ENCODE results near the gene SLC25A11. TPM values are rescaled to one million over a fixed set of nuclear protein-coding genes. Genes with fewer than 3 reads are reported as not detected.

SLC25A11 gene
- total RNA-seq, 1 donor from 2014 or later, result 56.2 TPM

GRCh38 chr17:4893272-4893671 is 46.6 kb downstream of the SLC25A11 start:
- no peak for DNase-seq (ENCODE audit: low spot score in 2 of 2)
- Histone ChIP-seq H3K27me3 (no peaks in the 10 kb centered on the region), H3K9me3 (no peaks in the 10 kb centered on the region), H3K36me3 (peaks cover 80 to 81% of the 10 kb centered on the region in 2 donors), H3K4me3 (no peak overlapping the region), H3K27ac (no peak overlapping the region), H3K4me1 (no peaks in the 10 kb centered on the region)
- no peak for TF ChIP-seq CTCF (IDR thresholded peaks at IDR 0.05)
- intact Hi-C loops (cut with DNase I), result no loop called here

GRCh38 chr17:4892499-4893221 is 47.2 kb downstream of the SLC25A11 start:
- Histone ChIP-seq H3K27me3 (no peaks in the 10 kb centered on the region), H3K36me3 (peaks cover 82 to 85% of the 10 kb centered on the region in 2 donors), H3K4me1 (no peaks in the 10 kb centered on the region), H3K4me3 (no peak overlapping the region), H3K9me3 (no peaks in the 10 kb centered on the region), H3K27ac (no peak overlapping the region)
- intact Hi-C loops (cut with DNase I), result no loop called here
- TF ChIP-seq CTCF (IDR thresholded peaks at IDR 0.05), result no peak
- no peak for DNase-seq (ENCODE audit: low spot score in 2 of 2)

DNA sequence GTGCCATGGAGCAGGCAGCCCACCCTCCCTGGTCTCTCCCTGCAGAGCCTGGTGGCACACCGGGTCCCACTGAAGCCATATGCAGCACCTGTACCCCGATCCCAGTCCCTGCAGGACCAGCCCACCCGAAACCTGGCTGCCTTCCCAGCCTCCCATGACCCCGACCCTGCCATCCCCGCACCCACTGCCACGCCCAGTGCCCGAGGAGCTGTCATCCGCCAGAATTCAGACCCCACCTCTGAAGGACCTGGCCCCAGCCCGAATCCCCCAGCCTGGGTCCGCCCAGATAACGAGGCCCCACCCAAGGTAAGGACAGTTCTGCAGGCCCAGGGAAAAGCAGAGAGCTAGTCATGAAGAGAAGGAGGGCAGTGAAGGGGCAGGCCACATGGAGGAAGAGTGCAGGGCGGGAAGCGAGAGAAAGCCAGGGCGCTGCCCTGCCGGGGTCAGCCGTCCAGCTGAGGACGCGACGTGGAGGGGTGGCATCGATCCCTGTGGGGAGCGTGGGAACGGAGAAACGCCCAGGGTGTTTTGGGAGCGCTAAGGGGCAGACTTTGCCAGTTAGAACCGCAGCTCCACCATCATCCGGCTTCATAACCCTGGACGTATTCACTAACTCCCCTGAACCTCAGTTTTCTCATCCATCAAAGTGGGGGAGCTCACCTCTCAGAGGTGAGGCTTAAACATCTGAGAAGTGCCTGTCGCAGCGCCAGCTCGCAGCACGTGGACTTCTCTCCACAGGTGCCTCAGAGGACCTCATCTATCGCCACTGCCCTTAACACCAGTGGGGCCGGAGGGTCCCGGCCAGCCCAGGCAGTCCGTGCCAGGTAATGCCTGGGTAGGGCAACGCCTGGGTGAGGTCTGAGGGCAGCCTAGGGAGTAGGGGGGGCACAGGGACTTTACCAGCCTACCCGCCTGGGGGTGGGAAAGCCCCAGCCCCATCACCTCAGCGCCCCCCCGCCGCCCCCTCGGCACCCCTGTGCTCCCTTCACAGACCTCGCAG is 48.1 kb downstream of the SLC25A11 start:
- TF ChIP-seq CTCF (IDR thresholded peaks at IDR 0.05), result no peak
- Histone ChIP-seq H3K4me1 (no peaks in the 10 kb centered on the region), H3K27me3 (no peaks in the 10 kb centered on the region), H3K27ac (no peak overlapping the region), H3K36me3 (peaks cover 86 to 87% of the 10 kb centered on the region in 2 donors), H3K9me3 (no peaks in the 10 kb centered on the region), H3K4me3 (no peak overlapping the region)
- no peak for DNase-seq (ENCODE audit: low spot score in 2 of 2)
- intact Hi-C loops (cut with DNase I), result no loop called here

DNA sequence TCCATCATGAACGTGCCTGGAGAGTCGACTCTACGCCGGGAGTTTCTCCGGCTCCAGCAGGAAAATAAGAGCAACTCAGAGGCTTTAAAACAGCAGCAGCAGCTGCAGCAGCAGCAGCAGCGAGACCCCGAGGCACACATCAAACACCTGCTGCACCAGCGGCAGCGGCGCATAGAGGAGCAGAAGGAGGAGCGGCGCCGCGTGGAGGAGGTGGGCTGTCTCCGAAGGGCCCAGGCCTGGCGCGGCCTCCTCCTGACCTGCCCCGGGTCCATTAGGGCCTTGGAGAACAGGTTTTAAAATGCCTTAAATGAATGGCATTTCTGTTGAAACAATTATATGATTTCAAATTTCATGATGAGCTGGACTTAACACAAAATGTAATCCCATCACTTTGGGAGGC is 52.3 kb downstream of the SLC25A11 start:
- Histone ChIP-seq H3K4me1 (no peaks in the 10 kb centered on the region), H3K4me3 (no peak overlapping the region), H3K9me3 (no peaks in the 10 kb centered on the region), H3K27ac (no peak overlapping the region), H3K36me3 (peaks cover 72 to 74% of the 10 kb centered on the region in 2 donors), H3K27me3 (no peaks in the 10 kb centered on the region)
- no peak for TF ChIP-seq CTCF (IDR thresholded peaks at IDR 0.05)
- no peak for DNase-seq (ENCODE audit: low spot score in 2 of 2)
- intact Hi-C loops (cut with DNase I), result loop anchor here (5.0 kb wide), 1 partner anchor 175 kb away; the partner anchor contains the start of gene ARRB2

Other genes starting within 250 kb of the SLC25A11 start
- 22.8 TPM for gene PELP1, start 235.9 kb downstream of the SLC25A11 start, total RNA-seq
- gene ARRB2, start 229.4 kb downstream of the SLC25A11 start, total RNA-seq, result 43.4 TPM
- gene MED11, start 208.6 kb downstream of the SLC25A11 start, total RNA-seq, result 10.9 TPM
- not detected for gene ZMYND15, start 200.2 kb downstream of the SLC25A11 start, total RNA-seq
- 12.5 TPM for gene CXCL16, start 200.1 kb downstream of the SLC25A11 start, total RNA-seq
- not detected for gene TM4SF5, start 168.2 kb downstream of the SLC25A11 start, total RNA-seq
- gene VMO1, start 153.7 kb downstream of the SLC25A11 start, total RNA-seq, result not detected
- not detected for gene GLTPD2, start 151.1 kb downstream of the SLC25A11 start, total RNA-seq
- gene PSMB6, start 143.9 kb downstream of the SLC25A11 start, total RNA-seq, result 160 TPM
- 64.5 TPM for gene PLD2, start 132.9 kb downstream of the SLC25A11 start, total RNA-seq
- gene MINK1, start 106.7 kb downstream of the SLC25A11 start, total RNA-seq, result 45.6 TPM
- gene C17orf107, start 40.5 kb downstream of the SLC25A11 start, total RNA-seq, result not detected
- gene CHRNE, start 36.9 kb downstream of the SLC25A11 start, total RNA-seq, result not detected
- not detected for gene GP1BA, start 7.8 kb downstream of the SLC25A11 start, total RNA-seq
- 164 TPM for gene RNF167, start 222 bp upstream of the SLC25A11 start, total RNA-seq
- gene PFN1, start 8.5 kb upstream of the SLC25A11 start, total RNA-seq, result 1,046 TPM
- not detected for gene ENO3, start 11.1 kb upstream of the SLC25A11 start, total RNA-seq
- gene SPAG7, start 27.8 kb upstream of the SLC25A11 start, total RNA-seq, result 4.9 TPM
- gene CAMTA2, start 47.6 kb upstream of the SLC25A11 start, total RNA-seq, result 72.1 TPM
- gene INCA1, start 57.5 kb upstream of the SLC25A11 start, total RNA-seq, result not detected
- 94.0 TPM for gene KIF1C, start 57.9 kb upstream of the SLC25A11 start, total RNA-seq
- not detected for gene SLC52A1, start 95.4 kb upstream of the SLC25A11 start, total RNA-seq
- gene ZFP3, start 138.4 kb upstream of the SLC25A11 start, total RNA-seq, result 0.21 TPM
- gene ZNF232, start 171.8 kb upstream of the SLC25A11 start, total RNA-seq, result 2.3 TPM
- 0.11 TPM for gene USP6, start 176.0 kb upstream of the SLC25A11 start, total RNA-seq

Data from ascending aorta (tissue), 2 donors.